ENCODE results near the gene TAF5.
"Not testable (repeated sequence)": the region's sequence is repeated elsewhere in the genome, so short reads cannot be mapped to it uniquely, and the experiment has no call there.

TAF5 gene

DNA sequence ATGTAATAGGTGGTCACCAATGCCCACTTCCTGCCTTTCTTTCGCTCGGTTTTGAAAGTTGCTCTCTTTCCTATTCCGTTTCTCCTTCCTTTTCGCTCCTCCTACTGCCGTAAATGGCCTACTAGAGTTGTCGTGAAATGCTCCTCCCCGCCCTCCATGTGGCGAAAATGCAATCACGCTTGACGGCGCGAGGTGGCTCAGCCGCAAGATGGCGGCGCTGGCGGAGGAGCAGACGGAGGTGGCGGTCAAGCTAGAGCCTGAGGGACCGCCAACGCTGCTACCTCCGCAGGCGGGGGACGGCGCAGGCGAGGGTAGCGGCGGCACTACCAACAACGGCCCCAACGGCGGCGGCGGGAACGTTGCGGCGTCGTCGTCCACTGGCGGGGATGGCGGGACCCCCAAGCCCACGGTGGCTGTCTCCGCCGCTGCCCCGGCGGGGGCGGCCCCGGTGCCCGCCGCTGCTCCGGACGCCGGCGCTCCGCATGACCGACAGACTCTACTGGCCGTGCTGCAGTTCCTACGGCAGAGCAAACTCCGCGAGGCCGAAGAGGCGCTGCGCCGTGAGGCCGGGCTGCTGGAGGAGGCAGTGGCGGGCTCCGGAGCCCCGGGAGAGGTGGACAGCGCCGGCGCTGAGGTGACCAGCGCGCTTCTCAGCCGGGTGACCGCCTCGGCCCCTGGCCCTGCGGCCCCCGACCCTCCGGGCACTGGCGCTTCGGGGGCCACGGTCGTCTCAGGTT lies at the start of gene TAF5:
Gene TAF5 (plus strand): TSS at position 195 of the 737 bp plus-strand sequence. CDS start 14 bp downstream, at position 209.
- Mint-ChIP-seq H3K9me3 (no peaks in the 10 kb centered on the region), H3K4me3 (peak within 1 kb of the TSS; percentile 76)

DNA sequence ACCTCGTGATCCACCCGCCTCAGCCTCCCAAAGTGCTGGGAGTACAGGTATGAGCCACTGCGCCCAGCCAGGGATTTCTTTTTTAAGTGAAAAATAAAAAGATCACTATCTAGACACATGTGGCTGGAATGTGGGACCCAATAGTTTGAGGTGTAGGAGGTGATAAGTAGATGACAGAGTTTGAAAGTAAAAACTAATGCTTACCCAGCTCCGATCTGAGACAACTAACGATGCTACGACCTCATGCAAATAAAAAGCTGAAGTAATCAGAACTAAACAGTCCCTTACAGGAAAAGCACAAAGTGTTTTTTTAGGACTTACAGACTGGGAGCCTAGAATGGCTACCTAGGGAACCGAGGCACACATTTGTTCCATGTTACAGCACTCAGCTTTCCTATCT lies 39.9 kb upstream of the TAF5 start:
- Mint-ChIP-seq H3K9me3 (no peaks in the 10 kb centered on the region), H3K4me1 (no peaks in the 10 kb centered on the region), H3K36me3 (peaks cover 82% of the 10 kb centered on the region), H3K4me3 (no peak overlapping the region), H3K27ac (peak overlapping the region; percentile 50)
- ATAC-seq = peak; percentile 34
- no peak for DNase-seq (ENCODE audit: low spot score in 2 of 2)

More for the DNA sequence above, at the start of gene TAF5:
- H3K4me1 Mint-ChIP-seq = peaks cover 5% of the 10 kb centered on the region
- DNase-seq (ENCODE audit: low spot score in 2 of 2) (peak; percentile 83 to 94), ATAC-seq (peak; percentile 75)
- peak within 1 kb of the TSS; percentile 87 for H3K27ac Mint-ChIP-seq
- H3K36me3 Mint-ChIP-seq = peaks cover 11% of the 10 kb centered on the region

DNA sequence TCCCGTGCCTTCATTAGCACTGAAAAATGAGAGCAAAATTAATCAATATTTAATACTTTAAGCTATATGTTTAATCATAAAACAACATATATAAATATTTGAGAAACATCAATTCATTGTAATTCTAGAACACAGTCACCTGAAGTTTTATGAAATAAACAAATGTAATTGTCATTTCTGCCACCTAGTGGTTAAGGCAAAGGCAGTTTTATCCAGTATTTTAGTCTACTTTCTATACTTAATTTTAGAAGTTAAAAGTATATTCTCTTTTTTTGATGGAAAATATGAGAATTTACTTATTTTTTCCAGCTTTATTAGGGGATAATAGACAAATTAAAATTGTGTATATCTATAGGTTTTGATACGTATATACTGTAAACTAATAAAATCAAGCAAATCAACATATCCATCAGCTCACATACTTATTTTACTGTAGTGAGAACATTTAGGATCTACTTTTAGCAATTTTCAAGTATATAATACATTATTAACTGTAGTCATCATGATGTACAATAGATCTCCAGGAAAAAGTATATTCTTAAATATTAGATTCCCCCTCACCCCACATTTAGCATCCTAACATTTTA lies 33.7 kb upstream of the TAF5 start:
- Mint-ChIP-seq H3K36me3 (peaks cover 78% of the 10 kb centered on the region), H3K4me1 (no peaks in the 10 kb centered on the region), H3K9me3 (no peaks in the 10 kb centered on the region), H3K4me3 (no peak overlapping the region), H3K27ac (no peak overlapping the region)
- DNase-seq (ENCODE audit: low spot score in 2 of 2) (no peak), ATAC-seq (no peak)

DNA sequence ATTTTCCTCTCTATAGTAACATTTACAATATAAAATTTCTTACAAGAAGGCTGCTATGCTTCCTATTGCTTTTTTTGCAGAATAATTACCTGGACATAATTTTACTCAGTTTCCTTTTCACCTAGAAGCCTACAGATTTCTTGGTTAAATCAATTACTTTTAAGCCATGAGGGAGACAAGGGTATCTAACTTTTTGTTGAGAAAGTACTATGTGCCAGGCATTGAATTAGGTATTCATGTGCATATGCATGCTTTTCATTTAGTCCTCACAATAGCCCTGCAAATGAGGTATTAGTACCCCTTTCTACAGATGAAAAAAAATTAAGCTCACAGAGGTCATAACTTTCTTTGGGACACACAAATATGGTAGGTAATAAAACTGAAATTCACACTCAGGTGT lies 33.2 kb upstream of the TAF5 start:
- no peak overlapping the region for H3K4me3 Mint-ChIP-seq
- DNase-seq (ENCODE audit: low spot score in 2 of 2) (no peak), ATAC-seq (no peak)
- H3K9me3 Mint-ChIP-seq = no peaks in the 10 kb centered on the region
- peaks cover 83% of the 10 kb centered on the region for H3K36me3 Mint-ChIP-seq
- H3K27ac Mint-ChIP-seq = no peak overlapping the region
- no peaks in the 10 kb centered on the region for H3K4me1 Mint-ChIP-seq

DNA sequence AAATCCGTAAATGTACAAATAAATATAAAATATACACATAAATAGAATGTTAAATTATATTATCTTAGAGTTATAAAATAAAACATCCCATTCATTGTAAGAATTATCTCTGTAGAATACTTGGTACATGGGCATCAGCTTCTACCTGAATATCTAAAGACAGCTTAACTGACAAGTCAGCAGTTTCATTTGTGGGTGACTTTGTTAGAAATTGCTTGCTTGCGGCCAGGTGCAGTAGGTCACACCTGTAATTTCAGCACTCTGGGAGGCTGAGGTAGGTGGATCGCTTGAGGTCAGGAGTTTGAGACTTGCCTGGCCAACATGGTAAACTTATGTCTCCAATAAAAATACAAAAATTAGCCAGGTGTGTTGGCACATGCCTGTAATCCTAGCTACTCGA lies 31.4 kb upstream of the TAF5 start:
- Mint-ChIP-seq H3K36me3 (peaks cover 77% of the 10 kb centered on the region), H3K4me1 (no peaks in the 10 kb centered on the region), H3K27ac (no peak overlapping the region), H3K9me3 (no peaks in the 10 kb centered on the region), H3K4me3 (no peak overlapping the region)
- no peak for DNase-seq (ENCODE audit: low spot score in 2 of 2)
- no peak for ATAC-seq

DNA sequence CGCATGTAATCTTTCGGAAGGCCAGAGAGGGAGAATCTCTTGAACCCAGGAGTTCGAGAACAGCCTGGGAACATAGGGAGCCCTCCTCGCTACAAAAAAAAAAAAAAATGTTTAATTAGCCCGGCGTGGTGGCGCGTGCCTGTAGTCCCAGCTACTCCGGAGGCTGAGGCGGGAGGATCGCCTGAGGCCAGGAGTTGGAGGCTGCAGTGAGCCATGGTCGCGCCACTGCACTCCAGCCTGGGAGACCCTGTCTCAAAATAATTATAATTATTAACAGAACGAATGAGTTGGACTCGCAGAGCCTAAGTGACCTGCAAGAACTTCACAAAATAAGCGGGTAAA lies 17.6 kb upstream of the TAF5 start:
- no peaks in the 10 kb centered on the region for H3K4me1 Mint-ChIP-seq
- DNase-seq (ENCODE audit: low spot score in 2 of 2) = no peak
- ATAC-seq = no peak
- H3K4me3 Mint-ChIP-seq = peak overlapping the region; percentile 87
- peaks cover 47% of the 10 kb centered on the region for H3K36me3 Mint-ChIP-seq
- H3K9me3 Mint-ChIP-seq = no peaks in the 10 kb centered on the region
- H3K27ac Mint-ChIP-seq = peak overlapping the region; percentile 95

DNA sequence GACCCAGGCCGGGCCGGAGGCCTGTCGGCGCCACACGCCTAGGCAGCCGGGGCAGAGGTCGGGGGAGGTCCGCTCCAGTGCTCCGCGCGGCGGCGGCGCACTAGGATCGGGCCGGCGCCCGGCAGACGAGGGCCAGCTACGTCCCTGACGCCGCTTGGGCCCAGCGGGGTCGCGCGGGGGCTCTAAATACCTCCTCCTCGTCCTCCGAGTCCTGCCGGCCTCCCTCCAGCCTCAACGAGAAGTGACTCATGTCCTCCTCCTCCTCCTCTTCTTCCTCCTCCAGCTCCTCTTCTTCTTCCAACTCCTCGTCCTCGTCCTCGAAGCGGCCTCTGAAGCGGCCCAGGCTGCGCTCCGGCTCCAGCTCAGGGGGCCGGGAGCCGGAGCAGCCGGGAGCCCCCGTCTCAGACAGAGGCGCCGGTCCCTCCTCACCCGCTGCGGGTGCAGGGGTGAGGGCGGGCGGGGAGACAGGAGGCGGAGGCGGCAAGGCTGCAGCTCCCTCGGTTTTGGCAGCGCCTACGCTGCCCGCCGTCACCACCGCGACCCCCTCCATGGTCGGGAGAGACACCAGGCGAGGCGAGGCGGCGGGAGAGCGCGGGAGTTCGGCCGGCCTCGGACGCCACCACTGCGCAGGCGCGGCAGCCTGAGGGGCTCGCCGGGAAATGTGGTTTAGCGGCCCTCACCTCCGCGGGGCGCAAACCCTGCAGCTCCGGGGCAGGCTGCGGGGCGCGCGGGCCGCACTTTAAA lies 17.1 kb upstream of the TAF5 start, which contains the start of gene PCGF6:
Gene PCGF6 (minus strand): TSS at position 624 of the 744 bp plus-strand sequence. CDS start 74 bp downstream, at position 550.
- ATAC-seq = peak; percentile 88
- peak within 1 kb of the TSS; percentile 95 for H3K27ac Mint-ChIP-seq
- no peaks in the 10 kb centered on the region for H3K9me3 Mint-ChIP-seq
- H3K4me3 Mint-ChIP-seq = peak within 1 kb of the TSS; percentile 87
- H3K36me3 Mint-ChIP-seq = peaks cover 41% of the 10 kb centered on the region
- peak; percentile 73 to 92 for DNase-seq (ENCODE audit: low spot score in 2 of 2)
- no peaks in the 10 kb centered on the region for H3K4me1 Mint-ChIP-seq

DNA sequence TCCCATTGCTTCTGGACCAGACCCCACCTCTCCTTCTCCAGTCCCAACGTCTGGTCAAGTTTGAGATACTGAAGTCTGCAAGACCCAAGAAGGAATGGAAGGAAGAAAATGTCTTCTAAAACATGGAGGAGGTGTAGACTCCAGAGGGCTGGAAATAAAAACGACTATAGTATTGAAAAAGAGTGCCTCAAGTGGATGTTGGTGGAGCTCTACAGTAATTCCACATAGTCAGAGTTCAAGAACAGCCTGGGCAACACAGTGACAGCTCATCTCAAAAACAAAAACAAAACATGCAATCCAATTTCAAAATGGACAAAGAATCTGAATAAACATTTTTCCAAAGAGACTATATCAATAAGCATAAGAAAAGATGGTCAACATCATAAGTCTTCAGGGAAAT lies 14.5 kb upstream of the TAF5 start:
- DNase-seq (ENCODE audit: low spot score in 2 of 2) (no peak), ATAC-seq (no peak)
- no peak overlapping the region for H3K27ac Mint-ChIP-seq
- H3K4me1 Mint-ChIP-seq = no peaks in the 10 kb centered on the region
- no peak overlapping the region for H3K4me3 Mint-ChIP-seq
- peaks cover 15% of the 10 kb centered on the region for H3K36me3 Mint-ChIP-seq
- H3K9me3 Mint-ChIP-seq = no peaks in the 10 kb centered on the region

DNA sequence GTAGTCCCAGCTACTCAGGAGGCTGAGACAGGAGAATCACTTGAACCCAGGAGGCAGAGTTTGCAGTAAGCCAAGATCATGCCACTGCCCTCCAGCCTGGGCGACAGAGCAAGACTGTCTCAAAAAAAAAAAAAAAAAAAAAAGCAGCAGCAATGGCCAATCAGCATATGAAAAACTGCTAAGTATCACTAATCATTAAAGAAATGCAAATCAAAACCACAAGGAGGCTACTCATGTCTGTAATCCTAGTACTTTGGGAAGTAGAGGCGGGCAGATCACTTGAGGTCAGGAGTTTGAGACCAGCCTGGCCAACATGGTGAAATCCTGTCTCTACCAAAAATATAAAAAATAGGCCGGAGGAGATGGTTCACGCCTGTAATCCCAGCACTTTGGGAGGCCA lies 13.2 kb upstream of the TAF5 start:
- not testable (repeated sequence) for H3K4me3 Mint-ChIP-seq; H3K4me1 Mint-ChIP-seq; DNase-seq (ENCODE audit: low spot score in 2 of 2); H3K27ac Mint-ChIP-seq; ATAC-seq; H3K9me3 Mint-ChIP-seq
- peaks cover 12% of the 10 kb centered on the region for H3K36me3 Mint-ChIP-seq

DNA sequence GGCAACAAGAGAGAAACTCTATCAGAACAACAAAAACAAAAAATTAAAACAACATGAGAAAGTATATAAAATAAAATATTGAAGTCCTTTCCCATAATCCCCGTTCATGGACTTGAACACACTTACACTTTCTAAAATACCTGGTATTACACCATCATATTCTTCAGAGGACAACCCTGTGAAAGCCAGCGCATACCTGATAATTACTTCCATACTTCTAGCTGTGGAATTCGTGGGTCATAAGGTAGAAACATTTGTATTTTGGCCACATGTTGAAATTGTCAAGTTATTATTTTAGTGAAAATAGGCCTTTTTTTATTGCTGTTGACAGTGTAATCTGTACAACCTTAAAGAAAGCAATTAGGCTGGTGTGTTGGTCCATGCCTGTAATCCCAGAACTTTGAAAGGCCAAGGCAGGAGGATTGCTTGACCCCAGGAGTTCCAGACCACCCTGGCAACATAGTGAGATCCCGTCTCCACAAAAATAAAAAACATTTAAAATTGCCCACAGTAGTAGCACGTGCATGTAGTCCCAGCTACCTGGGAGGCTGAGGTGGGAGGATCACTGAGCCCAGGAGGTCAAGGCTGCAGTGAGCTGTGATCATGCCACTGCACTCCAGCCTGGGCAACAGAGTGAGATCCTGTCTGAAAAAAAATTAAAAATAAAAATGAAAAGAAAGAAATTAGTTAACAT lies 11.7 kb upstream of the TAF5 start:
- no peak overlapping the region for H3K4me3 Mint-ChIP-seq
- H3K9me3 Mint-ChIP-seq = no peaks in the 10 kb centered on the region
- no peaks in the 10 kb centered on the region for H3K4me1 Mint-ChIP-seq
- no peak for DNase-seq (ENCODE audit: low spot score in 2 of 2)
- H3K27ac Mint-ChIP-seq = peak overlapping the region; percentile 37
- H3K36me3 Mint-ChIP-seq = peaks cover 5% of the 10 kb centered on the region
- ATAC-seq = no peak

DNA sequence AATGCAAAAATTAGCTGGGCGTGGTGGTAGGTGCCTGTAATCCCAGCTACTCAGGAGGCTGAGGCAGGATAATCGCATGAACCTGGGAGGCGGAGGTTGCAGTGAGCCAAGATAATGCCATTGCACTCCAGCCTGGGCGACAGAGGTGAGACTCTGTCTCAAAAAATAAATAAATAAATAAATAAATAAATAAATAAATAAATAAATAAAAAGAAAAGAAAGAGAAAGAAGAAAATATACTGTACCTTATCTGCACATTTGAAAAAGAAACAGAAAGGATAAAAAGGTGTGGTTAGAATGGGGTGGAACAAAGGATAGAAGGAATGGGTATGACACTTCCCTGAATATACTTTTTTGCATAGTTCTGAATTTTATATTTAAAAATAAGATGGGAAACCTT lies 8.3 kb upstream of the TAF5 start:
- not testable (repeated sequence) for H3K27ac Mint-ChIP-seq; DNase-seq (ENCODE audit: low spot score in 2 of 2); H3K4me3 Mint-ChIP-seq; H3K4me1 Mint-ChIP-seq; H3K9me3 Mint-ChIP-seq; H3K36me3 Mint-ChIP-seq; ATAC-seq

DNA sequence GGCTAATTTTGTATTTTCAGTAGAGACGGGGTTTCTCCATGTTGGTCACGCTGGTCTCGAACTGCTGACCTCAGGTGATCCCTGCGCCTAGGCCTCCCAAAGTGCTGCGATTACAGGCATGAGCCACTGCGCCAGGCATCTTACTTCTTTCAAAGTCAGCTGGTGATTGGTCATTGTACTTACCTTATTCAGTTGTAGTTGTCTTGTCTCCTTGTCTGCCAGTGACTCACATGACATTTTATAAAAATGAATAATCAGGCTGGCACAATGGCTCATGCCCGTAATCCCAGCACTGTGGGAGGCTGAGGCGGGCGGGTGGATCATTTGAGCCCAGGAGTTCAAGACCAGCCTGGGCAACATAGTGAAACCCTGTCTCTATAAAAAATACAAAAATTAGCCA lies 7.0 kb upstream of the TAF5 start:
- H3K4me1 Mint-ChIP-seq; H3K9me3 Mint-ChIP-seq; H3K36me3 Mint-ChIP-seq; DNase-seq (ENCODE audit: low spot score in 2 of 2); H3K4me3 Mint-ChIP-seq; H3K27ac Mint-ChIP-seq: not testable (repeated sequence)
- peak; percentile 62 for ATAC-seq

DNA sequence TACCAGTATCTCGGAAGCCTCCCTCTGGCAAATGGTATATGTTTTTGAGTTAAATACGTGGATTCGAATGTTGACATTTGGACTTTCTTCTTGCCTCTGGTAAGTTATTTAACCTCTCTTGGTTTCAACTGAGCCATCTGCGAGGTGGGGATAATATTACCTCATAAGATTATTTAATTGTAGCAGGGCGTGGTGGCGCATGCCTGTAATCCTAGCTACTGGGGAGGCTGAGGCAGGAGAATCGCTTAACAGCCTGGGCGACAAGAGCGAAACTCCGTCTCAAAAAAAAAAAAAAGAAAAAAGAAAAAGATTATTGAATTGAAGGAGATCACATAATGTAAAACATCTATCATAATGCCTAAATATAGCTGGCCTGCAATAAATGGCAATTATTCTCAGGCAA lies 396 bp upstream of the TAF5 start:
- H3K4me3 Mint-ChIP-seq = peak overlapping the region; percentile 76
- peaks cover 5% of the 10 kb centered on the region for H3K4me1 Mint-ChIP-seq
- no peak for DNase-seq (ENCODE audit: low spot score in 2 of 2)
- H3K36me3 Mint-ChIP-seq = peaks cover 8% of the 10 kb centered on the region
- peak overlapping the region; percentile 87 for H3K27ac Mint-ChIP-seq
- no peak for ATAC-seq
- no peaks in the 10 kb centered on the region for H3K9me3 Mint-ChIP-seq

DNA sequence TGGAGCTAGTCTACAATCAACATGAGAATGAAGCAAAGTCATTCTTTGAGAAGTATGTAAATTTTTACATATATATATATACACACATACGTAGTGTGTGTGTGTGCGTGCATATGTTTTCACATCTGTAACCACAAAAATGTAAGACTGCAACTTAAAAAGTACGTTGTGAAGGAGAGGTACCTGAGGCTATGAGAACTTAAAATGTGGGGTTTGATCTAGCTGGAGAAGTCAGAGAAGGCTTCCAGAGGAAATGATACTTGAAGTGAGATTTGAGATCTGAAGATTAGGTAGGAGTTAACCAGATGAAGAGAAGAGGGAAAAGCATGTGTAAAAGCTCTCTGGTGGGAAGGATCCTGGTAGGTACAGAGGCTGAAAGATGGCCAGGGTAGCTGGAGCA lies 5.8 kb downstream of the TAF5 start:
- Mint-ChIP-seq H3K27ac (no peak overlapping the region), H3K4me3 (no peak overlapping the region), H3K9me3 (no peaks in the 10 kb centered on the region)

DNA sequence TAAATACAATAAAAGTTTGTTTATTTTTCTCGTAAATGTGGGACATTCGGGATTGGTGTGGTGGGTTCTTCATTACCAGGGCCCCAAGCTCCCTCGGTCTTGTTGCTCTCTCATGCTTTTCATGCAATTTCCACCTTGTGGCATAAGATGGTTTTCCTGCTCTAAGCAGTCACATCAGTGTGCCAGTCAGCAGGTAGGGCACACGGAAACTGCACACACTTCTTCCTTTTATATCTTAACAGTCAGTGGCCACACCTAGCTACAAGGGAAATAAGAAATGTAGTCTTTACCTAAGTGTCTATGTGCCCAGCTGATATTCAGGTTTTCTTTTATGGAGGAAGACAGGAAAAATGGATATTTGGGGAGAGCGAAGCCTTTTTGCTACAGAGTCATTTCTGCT lies 6.5 kb downstream of the TAF5 start:
- no peak overlapping the region for H3K4me3 Mint-ChIP-seq

More for the DNA sequence above, 5.8 kb downstream of the TAF5 start:
- ATAC-seq (no peak), DNase-seq (ENCODE audit: low spot score in 2 of 2) (no peak)
- Mint-ChIP-seq H3K4me1 (peaks cover 18% of the 10 kb centered on the region), H3K36me3 (peaks cover 59% of the 10 kb centered on the region)

More for the DNA sequence above, 6.5 kb downstream of the TAF5 start:
- no peaks in the 10 kb centered on the region for H3K9me3 Mint-ChIP-seq
- no peak for DNase-seq (ENCODE audit: low spot score in 2 of 2)
- no peak overlapping the region for H3K27ac Mint-ChIP-seq
- peaks cover 66% of the 10 kb centered on the region for H3K36me3 Mint-ChIP-seq
- peaks cover 18% of the 10 kb centered on the region for H3K4me1 Mint-ChIP-seq
- no peak for ATAC-seq

Measured in stimulated activated effector memory CD8-positive, alpha-beta T cell treated with anti-CD3 and anti-CD28 coated beads, Interleukin-12 subunit alpha, Interleukin-12 subunit beta, amount 100 ng/mL, for 72 hours (primary cell).